Liver (tissue), 9 donors: ENCODE results near the gene SLC49A4. TPM values are rescaled to one million over a fixed set of nuclear protein-coding genes. Genes with fewer than 3 reads are reported as not detected.

ENCODE experiments used
- DNase-seq: peaks from one replicate; pipeline ENCODE4 v3.0.0-alpha.2; 2017; ENCODE audit warnings: low spot score
- H3K27ac ChIP-seq, 2 donors: one replicate each; pipeline ENCODE4 v1.7.0; 2013; ENCODE audit warnings: inconsistent platforms in 2 of 2, low read length in 2 of 2, control low read depth in 1 of 2, low read depth in 1 of 2, mild to moderate bottlenecking in 1 of 2
- H3K27me3 ChIP-seq, 4 donors: one replicate each; pipeline versions ENCODE4 v1.6.1 to v1.7.0; 2013; ENCODE audit warnings: low read length in 3 of 4, inconsistent platforms in 1 of 4, mild to moderate bottlenecking in 1 of 4, moderate library complexity in 1 of 4; ENCODE audit not compliant: control insufficient read depth in 4 of 4, insufficient read depth in 4 of 4
- H3K36me3 ChIP-seq, 4 donors: one replicate each; pipeline versions ENCODE4 v1.6.1 to v1.7.0; 2013; ENCODE audit warnings: low read length in 3 of 4, mild to moderate bottlenecking in 3 of 4, low read depth in 1 of 4, moderate library complexity in 1 of 4; ENCODE audit not compliant: control insufficient read depth in 4 of 4, insufficient read depth in 3 of 4
- H3K4me1 ChIP-seq, 4 donors: one replicate each; pipeline versions ENCODE4 v1.6.1 to v1.7.0; 2013; ENCODE audit warnings: low read length in 3 of 4, mild to moderate bottlenecking in 3 of 4, moderate library complexity in 1 of 4; ENCODE audit not compliant: control insufficient read depth in 4 of 4, insufficient read depth in 4 of 4
- H3K4me3 ChIP-seq, 3 donors: one replicate each; pipeline versions ENCODE4 v1.6.1 to v1.7.0; 2013; ENCODE audit warnings: low read length in 3 of 3, control low read depth in 1 of 3, low read depth in 1 of 3, mild to moderate bottlenecking in 1 of 3
- H3K9ac ChIP-seq, 2 donors: one replicate each; pipeline ENCODE4 v1.7.0; 2013; ENCODE audit warnings: low read length in 2 of 2, mild to moderate bottlenecking in 2 of 2, moderate library complexity in 2 of 2, control low read depth in 1 of 2, low read depth in 1 of 2
- H3K9me3 ChIP-seq, 4 donors: one replicate each; pipeline versions ENCODE4 v1.6.1 to v1.7.0; 2013; ENCODE audit warnings: low read length in 3 of 4; ENCODE audit not compliant: control insufficient read depth in 4 of 4
- EGR1 ChIP-seq, 2 donors: IDR thresholded peaks; 2 replicates each; pipeline ENCODE4 v1.6.1; 2016 to 2018; ENCODE audit warnings: antibody characterized with exemption in 2 of 2, low read depth in 2 of 2
- FOXA1 ChIP-seq: IDR thresholded peaks from 2 replicates; pipeline ENCODE4 v1.6.1; 2016; ENCODE audit warnings: antibody characterized with exemption
- FOXA2 ChIP-seq: IDR thresholded peaks from 2 replicates; pipeline ENCODE4 v1.6.1; 2016; ENCODE audit warnings: antibody characterized with exemption
- GABPA ChIP-seq, 2 donors: IDR thresholded peaks in 1 of 2; conservative IDR thresholded peaks in 1 of 2; 2 replicates each; pipeline ENCODE4 v1.6.1; 2016; ENCODE audit warnings: antibody characterized with exemption in 2 of 2, mild to moderate bottlenecking in 1 of 2, moderate library complexity in 1 of 2
- HNF4A ChIP-seq, 2 donors: conservative IDR thresholded peaks; 2 replicates each; pipeline ENCODE4 v1.6.1; 2016; ENCODE audit warnings: antibody characterized with exemption in 2 of 2, mild to moderate bottlenecking in 2 of 2
- HNF4G ChIP-seq: IDR thresholded peaks from 2 replicates; pipeline ENCODE4 v1.6.1; 2016; ENCODE audit warnings: antibody characterized with exemption
- JUND ChIP-seq, 2 donors: IDR thresholded peaks; 2 replicates each; pipeline ENCODE4 v1.6.1; 2016; ENCODE audit warnings: antibody characterized with exemption in 2 of 2
- NR2F2 ChIP-seq: IDR thresholded peaks from 2 replicates; pipeline ENCODE4 v1.6.1; 2016; ENCODE audit warnings: antibody characterized with exemption
- RAD21 ChIP-seq, 2 donors: IDR thresholded peaks; 2 replicates each; pipeline ENCODE4 v1.6.1; 2016; ENCODE audit warnings: antibody characterized with exemption in 2 of 2, mild to moderate bottlenecking in 2 of 2
- RXRA ChIP-seq, 2 donors: IDR thresholded peaks; 2 replicates each; pipeline ENCODE4 v1.6.1; 2017 to 2018; ENCODE audit warnings: antibody characterized with exemption in 2 of 2, mild to moderate bottlenecking in 1 of 2
- SP1 ChIP-seq: IDR thresholded peaks from 2 replicates; pipeline ENCODE4 v1.6.1; 2018; ENCODE audit warnings: antibody characterized with exemption, mild to moderate bottlenecking
- TAF1 ChIP-seq: conservative IDR thresholded peaks from 2 replicates; pipeline ENCODE4 v1.6.1; 2016; ENCODE audit warnings: antibody characterized with exemption, mild to moderate bottlenecking
- YY1 ChIP-seq: IDR thresholded peaks from 2 replicates; pipeline ENCODE4 v1.6.1; 2016; ENCODE audit warnings: antibody characterized with exemption, mild to moderate bottlenecking
- WGBS: extraction: QIAGEN DNeasy Blood & Tissue Kit; methylation state at CpG from one replicate; pipeline ENCODE4 v1.1.7; 2013; 5-methylcytosine and 5-hydroxymethylcytosine counted together
- polyA plus RNA-seq, 2 donors: library from polyadenylated mRNA; stranded (reverse) in 1 of 2; unstranded in 1 of 2; fragments of 200-250 nt in 1 of 2; fragments of >200 nt in 1 of 2; fragmentation: Nextera tagmentation in 1 of 2; extraction: Ambion mirVana in 1 of 2; gene quantifications; one replicate each; pipeline versions ENCODE4 v1.2.1 to v1.2.3, GENCODE V29; 2013 to 2015
- total RNA-seq, 2 donors: library from RNA; depleted of rRNA; stranded (reverse); fragments of >200 nt; gene quantifications; one replicate each; pipeline ENCODE4 v1.2.3, GENCODE V29; 2014
- TF ChIP-seq, protein P1 (sequence below): fragments of 150-350 bp; IDR thresholded peaks from 2 replicates; pipeline ENCODE4 v1.5.1; 2017; ENCODE audit warnings: improper control_type of control experiment, low read depth, low read length; ENCODE audit not compliant: missing input control
- TF ChIP-seq, protein P2 (sequence below): IDR thresholded peaks from 2 replicates; pipeline ENCODE4 v1.6.1; 2016; ENCODE audit warnings: antibody characterized with exemption
- TF ChIP-seq, protein P3 (sequence below): IDR thresholded peaks from 2 replicates; pipeline ENCODE4 v1.6.1; 2016; ENCODE audit warnings: antibody characterized with exemption
- TF ChIP-seq, protein P4 (sequence below): IDR thresholded peaks from 2 replicates; pipeline ENCODE4 v1.6.1; 2016; ENCODE audit warnings: antibody characterized with exemption, mild to moderate bottlenecking
- TF ChIP-seq, protein P5 (sequence below): IDR thresholded peaks from 2 replicates; pipeline ENCODE4 v1.6.1; 2016; ENCODE audit warnings: antibody characterized with exemption
- donor health status: healthy.
- donor health status: healthy.
- donor health status: healthy.
- donor health status: healthy.
- donor health status: healthy.

SLC49A4 gene
- total and polyA plus RNA-seq, 4 donors: 3.3 to 11.1 (median 6.3) TPM

DNA sequence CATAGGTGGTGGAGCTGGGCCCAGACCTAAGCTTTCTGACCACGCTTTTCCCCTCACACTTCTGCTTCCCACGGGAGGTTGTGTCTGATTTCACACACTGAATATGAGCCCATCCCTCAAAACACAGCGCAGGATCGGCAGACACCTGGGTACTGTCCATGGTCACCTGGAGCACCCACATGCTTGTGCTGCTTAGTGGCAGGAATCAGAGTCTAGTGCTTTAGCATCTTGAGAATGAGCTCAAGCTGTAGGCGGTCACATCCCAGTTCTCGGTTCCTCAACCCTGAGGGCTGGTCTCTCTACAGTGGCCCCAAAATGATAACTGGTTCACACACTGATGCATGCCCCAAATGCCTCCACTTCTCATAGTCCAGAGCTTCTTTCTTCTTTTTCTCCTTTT lies 121.7 kb downstream of the SLC49A4 start:
- Histone ChIP-seq H3K9ac (no peak overlapping the region), H3K27me3 (peaks cover 0 to 7% (median under 1%) of the 10 kb centered on the region in 4 donors), H3K4me1 (no peaks in the 10 kb centered on the region), H3K4me3 (no peak overlapping the region), H3K36me3 (no peaks in the 10 kb centered on the region), H3K9me3 (no peaks in the 10 kb centered on the region), H3K27ac (no peak overlapping the region)
- TF ChIP-seq SP1: no peak
- TF ChIP-seq YY1: no peak
- TF ChIP-seq, protein P1, sequence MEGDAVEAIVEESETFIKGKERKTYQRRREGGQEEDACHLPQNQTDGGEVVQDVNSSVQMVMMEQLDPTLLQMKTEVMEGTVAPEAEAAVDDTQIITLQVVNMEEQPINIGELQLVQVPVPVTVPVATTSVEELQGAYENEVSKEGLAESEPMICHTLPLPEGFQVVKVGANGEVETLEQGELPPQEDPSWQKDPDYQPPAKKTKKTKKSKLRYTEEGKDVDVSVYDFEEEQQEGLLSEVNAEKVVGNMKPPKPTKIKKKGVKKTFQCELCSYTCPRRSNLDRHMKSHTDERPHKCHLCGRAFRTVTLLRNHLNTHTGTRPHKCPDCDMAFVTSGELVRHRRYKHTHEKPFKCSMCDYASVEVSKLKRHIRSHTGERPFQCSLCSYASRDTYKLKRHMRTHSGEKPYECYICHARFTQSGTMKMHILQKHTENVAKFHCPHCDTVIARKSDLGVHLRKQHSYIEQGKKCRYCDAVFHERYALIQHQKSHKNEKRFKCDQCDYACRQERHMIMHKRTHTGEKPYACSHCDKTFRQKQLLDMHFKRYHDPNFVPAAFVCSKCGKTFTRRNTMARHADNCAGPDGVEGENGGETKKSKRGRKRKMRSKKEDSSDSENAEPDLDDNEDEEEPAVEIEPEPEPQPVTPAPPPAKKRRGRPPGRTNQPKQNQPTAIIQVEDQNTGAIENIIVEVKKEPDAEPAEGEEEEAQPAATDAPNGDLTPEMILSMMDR: no peak
- TF ChIP-seq, protein P2, sequence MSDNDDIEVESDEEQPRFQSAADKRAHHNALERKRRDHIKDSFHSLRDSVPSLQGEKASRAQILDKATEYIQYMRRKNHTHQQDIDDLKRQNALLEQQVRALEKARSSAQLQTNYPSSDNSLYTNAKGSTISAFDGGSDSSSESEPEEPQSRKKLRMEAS: no peak
- TF ChIP-seq GABPA (IDR thresholded peaks at IDR 0.05 in 1 of 2, conservative IDR thresholded peaks at IDR 0.05 in 1 of 2): no peak
- TF ChIP-seq JUND (IDR thresholded peaks at IDR 0.05): no peak
- no peak for DNase-seq
- 79% methylated on average over 6 of the region's 6 CpGs for WGBS

DNA sequence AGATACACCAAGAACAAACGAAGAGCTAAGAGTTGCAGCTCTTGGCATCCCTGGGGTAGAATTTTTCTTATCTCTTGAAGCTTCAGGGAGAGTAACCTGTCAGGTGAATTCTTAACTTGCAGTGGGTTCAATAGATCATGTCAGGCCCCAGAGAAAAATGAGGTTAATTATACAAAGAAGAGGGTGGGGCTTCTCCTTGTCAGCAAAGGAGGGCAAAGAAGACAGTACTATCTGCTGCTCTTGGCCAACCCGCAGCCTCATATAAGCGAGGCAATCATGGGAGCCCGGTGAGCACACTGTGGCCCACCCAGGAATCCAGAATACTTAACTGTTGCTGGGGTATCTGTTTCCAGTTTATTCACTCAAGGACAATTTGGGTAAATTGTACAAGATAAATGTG lies 122.5 kb downstream of the SLC49A4 start:
- Histone ChIP-seq H3K4me3 (no peak overlapping the region), H3K9me3 (no peaks in the 10 kb centered on the region), H3K9ac (no peak overlapping the region), H3K4me1 (peaks cover 0 to 5% (median 2%) of the 10 kb centered on the region in 4 donors), H3K27ac (no peak overlapping the region), H3K27me3 (peaks cover 0 to 11% (median under 1%) of the 10 kb centered on the region in 4 donors), H3K36me3 (no peaks in the 10 kb centered on the region)
- TF ChIP-seq TAF1: no peak
- TF ChIP-seq, protein P3, sequence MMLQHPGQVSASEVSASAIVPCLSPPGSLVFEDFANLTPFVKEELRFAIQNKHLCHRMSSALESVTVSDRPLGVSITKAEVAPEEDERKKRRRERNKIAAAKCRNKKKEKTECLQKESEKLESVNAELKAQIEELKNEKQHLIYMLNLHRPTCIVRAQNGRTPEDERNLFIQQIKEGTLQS: no peak
- TF ChIP-seq RXRA (IDR thresholded peaks at IDR 0.05): no peak
- TF ChIP-seq FOXA2: no peak
- TF ChIP-seq GABPA (IDR thresholded peaks at IDR 0.05 in 1 of 2, conservative IDR thresholded peaks at IDR 0.05 in 1 of 2): no peak
- TF ChIP-seq RAD21 (IDR thresholded peaks at IDR 0.05): no peak
- TF ChIP-seq EGR1 (IDR thresholded peaks at IDR 0.05; ENCODE audit: low read depth in 2 of 2): no peak
- TF ChIP-seq, protein P4, sequence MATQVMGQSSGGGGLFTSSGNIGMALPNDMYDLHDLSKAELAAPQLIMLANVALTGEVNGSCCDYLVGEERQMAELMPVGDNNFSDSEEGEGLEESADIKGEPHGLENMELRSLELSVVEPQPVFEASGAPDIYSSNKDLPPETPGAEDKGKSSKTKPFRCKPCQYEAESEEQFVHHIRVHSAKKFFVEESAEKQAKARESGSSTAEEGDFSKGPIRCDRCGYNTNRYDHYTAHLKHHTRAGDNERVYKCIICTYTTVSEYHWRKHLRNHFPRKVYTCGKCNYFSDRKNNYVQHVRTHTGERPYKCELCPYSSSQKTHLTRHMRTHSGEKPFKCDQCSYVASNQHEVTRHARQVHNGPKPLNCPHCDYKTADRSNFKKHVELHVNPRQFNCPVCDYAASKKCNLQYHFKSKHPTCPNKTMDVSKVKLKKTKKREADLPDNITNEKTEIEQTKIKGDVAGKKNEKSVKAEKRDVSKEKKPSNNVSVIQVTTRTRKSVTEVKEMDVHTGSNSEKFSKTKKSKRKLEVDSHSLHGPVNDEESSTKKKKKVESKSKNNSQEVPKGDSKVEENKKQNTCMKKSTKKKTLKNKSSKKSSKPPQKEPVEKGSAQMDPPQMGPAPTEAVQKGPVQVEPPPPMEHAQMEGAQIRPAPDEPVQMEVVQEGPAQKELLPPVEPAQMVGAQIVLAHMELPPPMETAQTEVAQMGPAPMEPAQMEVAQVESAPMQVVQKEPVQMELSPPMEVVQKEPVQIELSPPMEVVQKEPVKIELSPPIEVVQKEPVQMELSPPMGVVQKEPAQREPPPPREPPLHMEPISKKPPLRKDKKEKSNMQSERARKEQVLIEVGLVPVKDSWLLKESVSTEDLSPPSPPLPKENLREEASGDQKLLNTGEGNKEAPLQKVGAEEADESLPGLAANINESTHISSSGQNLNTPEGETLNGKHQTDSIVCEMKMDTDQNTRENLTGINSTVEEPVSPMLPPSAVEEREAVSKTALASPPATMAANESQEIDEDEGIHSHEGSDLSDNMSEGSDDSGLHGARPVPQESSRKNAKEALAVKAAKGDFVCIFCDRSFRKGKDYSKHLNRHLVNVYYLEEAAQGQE: no peak
- TF ChIP-seq HNF4A (conservative IDR thresholded peaks at IDR 0.05): no peak
- TF ChIP-seq YY1: no peak
- TF ChIP-seq NR2F2: no peak
- TF ChIP-seq, protein P2: no peak
- TF ChIP-seq, protein P1: no peak
- no peak for TF ChIP-seq JUND (IDR thresholded peaks at IDR 0.05)
- TF ChIP-seq, protein P5, sequence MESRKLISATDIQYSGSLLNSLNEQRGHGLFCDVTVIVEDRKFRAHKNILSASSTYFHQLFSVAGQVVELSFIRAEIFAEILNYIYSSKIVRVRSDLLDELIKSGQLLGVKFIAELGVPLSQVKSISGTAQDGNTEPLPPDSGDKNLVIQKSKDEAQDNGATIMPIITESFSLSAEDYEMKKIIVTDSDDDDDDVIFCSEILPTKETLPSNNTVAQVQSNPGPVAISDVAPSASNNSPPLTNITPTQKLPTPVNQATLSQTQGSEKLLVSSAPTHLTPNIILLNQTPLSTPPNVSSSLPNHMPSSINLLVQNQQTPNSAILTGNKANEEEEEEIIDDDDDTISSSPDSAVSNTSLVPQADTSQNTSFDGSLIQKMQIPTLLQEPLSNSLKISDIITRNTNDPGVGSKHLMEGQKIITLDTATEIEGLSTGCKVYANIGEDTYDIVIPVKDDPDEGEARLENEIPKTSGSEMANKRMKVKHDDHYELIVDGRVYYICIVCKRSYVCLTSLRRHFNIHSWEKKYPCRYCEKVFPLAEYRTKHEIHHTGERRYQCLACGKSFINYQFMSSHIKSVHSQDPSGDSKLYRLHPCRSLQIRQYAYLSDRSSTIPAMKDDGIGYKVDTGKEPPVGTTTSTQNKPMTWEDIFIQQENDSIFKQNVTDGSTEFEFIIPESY: no peak
- TF ChIP-seq FOXA1: no peak
- TF ChIP-seq SP1: no peak
- no peak for TF ChIP-seq HNF4G
- 92% methylated on average over 4 of the region's 4 CpGs for WGBS
- no peak for DNase-seq
